RWPE2 (cell line): Measurements from ENCODE around the gene ANKRD35.
"Not testable (repeated sequence)": the region's sequence is repeated elsewhere in the genome, so short reads cannot be mapped to it uniquely, and the experiment has no call there.

Experiments
- ATAC-seq: fragments of 200-7000 bp; cut with Tn5 transposase; 3 replicates; pipeline ENCODE4 v1.9.1; 2021; ENCODE audit warnings: low read depth
- DNase-seq: peaks from one replicate; pipeline ENCODE4 v3.0.0-alpha.2; 2020; ENCODE audit warnings: low spot score
- H3K27ac ChIP-seq: fragments of 450-650 bp; 2 replicates; pipeline ENCODE4 v1.5.1; 2017; ENCODE audit warnings: mild to moderate bottlenecking; ENCODE audit not compliant: poor library complexity, severe bottlenecking
- H3K27me3 ChIP-seq: fragments of 250-450 bp; sonication (Bioruptor Pico); 2 replicates; pipeline ENCODE4 v1.5.1; 2021; ENCODE audit warnings: mild to moderate bottlenecking, moderate library complexity; ENCODE audit not compliant: insufficient read depth, poor library complexity, severe bottlenecking
- H3K36me3 ChIP-seq: fragments of 250-450 bp; sonication (Bioruptor Pico); 2 replicates; pipeline ENCODE4 v1.5.1; 2020; ENCODE audit warnings: low read depth, mild to moderate bottlenecking, moderate library complexity
- H3K4me1 ChIP-seq: fragments of 250-450 bp; sonication (Bioruptor Pico); 2 replicates; pipeline ENCODE4 v1.5.1; 2021; ENCODE audit warnings: mild to moderate bottlenecking, moderate library complexity; ENCODE audit not compliant: insufficient read depth, poor library complexity, severe bottlenecking
- H3K4me3 ChIP-seq: fragments of 250-450 bp; sonication (Bioruptor Pico); 2 replicates; pipeline ENCODE4 v1.5.1; 2021; ENCODE audit warnings: mild to moderate bottlenecking, moderate library complexity; ENCODE audit not compliant: severe bottlenecking
- H3K9me3 ChIP-seq: fragments of 250-450 bp; sonication (Bioruptor Pico); 2 replicates; pipeline ENCODE4 v1.5.1; 2021; ENCODE audit warnings: mild to moderate bottlenecking, moderate library complexity; ENCODE audit not compliant: severe bottlenecking
- TF ChIP-seq, protein P1 (sequence below): fragments of 450-650 bp; IDR thresholded peaks from one replicate; pipeline ENCODE4 v1.5.1; 2017; ENCODE audit warnings: mild to moderate bottlenecking, moderate library complexity; ENCODE audit not compliant: poor library complexity, severe bottlenecking

ANKRD35 gene

DNA sequence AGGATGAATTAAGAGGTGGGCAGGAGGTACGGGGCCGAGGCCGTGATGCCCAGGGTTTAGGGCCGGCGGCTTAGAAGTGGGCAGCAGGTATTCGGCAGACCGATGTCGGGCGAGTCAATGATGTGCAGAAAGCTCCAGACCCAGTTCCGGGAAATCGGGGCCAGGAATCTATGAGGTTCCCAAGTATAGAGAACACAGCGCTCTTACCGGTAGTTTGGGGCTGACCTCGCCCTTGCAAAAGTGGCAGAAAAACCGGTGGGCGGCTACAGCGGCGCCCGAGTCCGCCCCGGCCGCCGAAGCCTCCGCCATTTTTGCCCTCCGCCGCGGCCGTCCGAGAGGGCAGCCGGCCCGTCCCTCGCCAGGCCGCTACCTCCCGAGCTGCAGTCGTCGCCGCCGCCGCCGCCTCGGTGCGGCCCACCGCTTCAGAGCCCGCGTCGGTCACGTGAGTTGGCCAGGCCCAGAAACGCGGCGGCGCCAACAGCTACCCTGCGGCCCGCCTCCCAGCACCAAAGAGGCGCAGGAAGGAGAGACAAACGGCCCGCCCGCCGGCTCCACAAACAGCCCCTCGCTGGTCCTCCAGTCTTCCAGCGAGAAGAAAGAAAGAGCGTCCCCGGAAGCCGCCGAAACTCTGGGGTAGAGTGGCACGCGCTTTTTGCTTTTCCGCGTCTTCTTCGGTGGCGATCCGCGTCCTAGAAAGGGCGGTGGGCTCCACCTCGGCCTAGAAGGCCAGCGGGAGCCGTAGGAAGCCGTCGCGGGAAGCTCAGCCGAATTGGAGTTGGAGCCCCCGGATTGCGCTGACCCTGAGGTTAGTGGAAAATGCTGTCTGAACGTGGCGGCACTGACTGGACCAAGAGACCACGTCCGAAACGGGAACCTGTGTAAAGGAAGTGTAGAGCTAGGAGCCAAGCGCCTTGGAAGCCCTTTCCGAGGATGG, 61.8 kb downstream of the ANKRD35 start, which contains the start of the genes POLR3C and RNF115:
Gene POLR3C, plus strand, starts transcription at position 636 of the 934 bp plus-strand sequence. CDS start 1,577 bp downstream, outside the sequence.
Gene RNF115, minus strand, starts transcription at position 531 of the 934 bp plus-strand sequence. Its CDS starts 222 bp downstream, at position 309.
- ATAC-seq, result peak; percentile 90
- TF ChIP-seq, protein P1, sequence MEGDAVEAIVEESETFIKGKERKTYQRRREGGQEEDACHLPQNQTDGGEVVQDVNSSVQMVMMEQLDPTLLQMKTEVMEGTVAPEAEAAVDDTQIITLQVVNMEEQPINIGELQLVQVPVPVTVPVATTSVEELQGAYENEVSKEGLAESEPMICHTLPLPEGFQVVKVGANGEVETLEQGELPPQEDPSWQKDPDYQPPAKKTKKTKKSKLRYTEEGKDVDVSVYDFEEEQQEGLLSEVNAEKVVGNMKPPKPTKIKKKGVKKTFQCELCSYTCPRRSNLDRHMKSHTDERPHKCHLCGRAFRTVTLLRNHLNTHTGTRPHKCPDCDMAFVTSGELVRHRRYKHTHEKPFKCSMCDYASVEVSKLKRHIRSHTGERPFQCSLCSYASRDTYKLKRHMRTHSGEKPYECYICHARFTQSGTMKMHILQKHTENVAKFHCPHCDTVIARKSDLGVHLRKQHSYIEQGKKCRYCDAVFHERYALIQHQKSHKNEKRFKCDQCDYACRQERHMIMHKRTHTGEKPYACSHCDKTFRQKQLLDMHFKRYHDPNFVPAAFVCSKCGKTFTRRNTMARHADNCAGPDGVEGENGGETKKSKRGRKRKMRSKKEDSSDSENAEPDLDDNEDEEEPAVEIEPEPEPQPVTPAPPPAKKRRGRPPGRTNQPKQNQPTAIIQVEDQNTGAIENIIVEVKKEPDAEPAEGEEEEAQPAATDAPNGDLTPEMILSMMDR, result no peak
- no peaks in the 10 kb centered on the region for H3K9me3 ChIP-seq

DNA sequence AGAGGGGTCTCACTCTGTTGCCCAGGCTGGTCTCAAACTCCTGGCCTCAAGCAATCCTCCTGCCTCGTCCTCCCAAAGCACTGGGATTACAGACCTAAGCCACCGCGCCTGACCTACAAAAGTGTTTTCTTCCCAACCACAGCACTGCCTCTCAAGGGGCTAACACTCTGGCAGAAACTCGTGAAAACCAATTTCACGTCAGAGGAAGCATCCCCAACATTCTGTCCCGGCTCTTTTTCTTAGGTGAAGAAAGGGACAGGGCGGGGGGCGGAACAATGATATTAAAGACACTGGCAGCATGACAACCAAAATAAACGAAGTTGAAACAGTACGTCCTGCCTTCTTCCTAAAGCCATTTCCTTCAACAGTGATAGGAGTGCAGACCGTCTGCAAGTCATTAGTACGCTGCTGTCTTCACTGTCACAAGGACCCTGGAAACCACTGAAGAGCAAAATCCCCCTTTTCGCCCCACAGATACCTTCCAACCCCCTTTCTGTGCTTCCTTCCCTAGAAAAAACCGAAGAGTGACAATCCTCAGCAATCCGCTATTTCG, 62.8 kb downstream of the ANKRD35 start:
- H3K4me3 ChIP-seq, H3K9me3 ChIP-seq, H3K27me3 ChIP-seq, DNase-seq, H3K4me1 ChIP-seq, ATAC-seq, H3K27ac ChIP-seq: not testable (repeated sequence)
- H3K36me3 ChIP-seq, result peaks cover 26% of the 10 kb centered on the region

More for the DNA sequence above, 61.8 kb downstream of the ANKRD35 start, which contains the start of the genes POLR3C and RNF115:
- H3K27me3 ChIP-seq, result no peaks in the 10 kb centered on the region
- peaks cover 36% of the 10 kb centered on the region for H3K36me3 ChIP-seq
- peak within 1 kb of the TSS; percentile 62 for H3K4me3 ChIP-seq
- DNase-seq, result peak; percentile 84
- peaks cover 8% of the 10 kb centered on the region for H3K4me1 ChIP-seq
- peak within 1 kb of the TSS; percentile 73 for H3K27ac ChIP-seq

DNA sequence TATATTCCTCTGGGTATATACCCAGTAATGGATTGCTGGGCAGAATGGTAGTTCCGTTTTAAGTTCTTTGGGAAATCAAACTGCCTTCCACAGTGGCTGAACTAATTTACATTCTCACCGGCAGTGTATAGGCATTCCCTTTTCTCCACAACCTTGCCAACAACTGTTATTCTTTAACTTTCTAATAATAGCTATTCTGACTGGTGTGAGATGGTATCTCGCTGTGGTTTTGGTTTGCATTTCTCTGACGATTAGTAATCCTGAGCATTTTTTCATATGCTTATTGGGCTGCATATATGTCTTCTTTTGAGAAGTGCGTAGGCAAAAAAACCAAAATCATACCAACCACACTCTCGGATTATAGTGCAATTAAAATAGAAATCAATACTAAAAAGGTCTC, 67.6 kb downstream of the ANKRD35 start:
- H3K9me3 ChIP-seq, H3K4me3 ChIP-seq, H3K27ac ChIP-seq, H3K4me1 ChIP-seq, H3K27me3 ChIP-seq, DNase-seq, H3K36me3 ChIP-seq: not testable (repeated sequence)
- ATAC-seq, result peak; percentile 74
